Esophagus muscularis mucosa (tissue), 4 donors: ENCODE results near the gene FRZB. TPM values are rescaled to one million over a fixed set of nuclear protein-coding genes. Genes with fewer than 3 reads are reported as not detected.

ENCODE experiments used
- DNase-seq: peaks from one replicate; pipeline ENCODE4 v3.0.0-alpha.2; 2017; ENCODE audit errors: extremely low spot score
- H3K27ac ChIP-seq, 4 donors: fragments of 200-600 bp; sonication (generic); replicated peaks in 1 of 4; 1 replicate in 3 of 4; 2 replicates in 1 of 4; pipeline ENCODE4 v1.5.1; 2016 to 2019; ENCODE audit warnings: mild to moderate bottlenecking in 1 of 4
- H3K27me3 ChIP-seq, 4 donors: fragments of 200-600 bp; sonication (generic); one replicate each; pipeline versions ENCODE4 v1.5.1 to v1.6.0; 2016 to 2019
- H3K36me3 ChIP-seq, 4 donors: fragments of 200-600 bp; sonication (generic); one replicate each; pipeline ENCODE4 v1.5.1; 2016 to 2019
- H3K4me1 ChIP-seq, 4 donors: fragments of 200-600 bp; sonication (generic); one replicate each; pipeline ENCODE4 v1.5.1; 2016 to 2019
- H3K4me3 ChIP-seq, 4 donors: fragments of 200-600 bp; sonication (generic); 1 replicate in 2 of 4; 2 replicates in 2 of 4; pipeline ENCODE4 v1.5.1; 2016 to 2019; ENCODE audit warnings: mild to moderate bottlenecking in 4 of 4, moderate library complexity in 1 of 4
- H3K9me3 ChIP-seq, 4 donors: fragments of 200-600 bp; sonication (generic); 1 replicate in 3 of 4; 2 replicates in 1 of 4; pipeline ENCODE4 v1.5.1; 2016 to 2019
- CTCF ChIP-seq, 3 experiments: fragments of 200-600 bp in 2 of 3; fragments of 450-650 bp in 1 of 3; sonication (generic) in 2 of 3; IDR thresholded peaks; one replicate each; pipeline ENCODE4 v1.5.1; 2017 to 2019; ENCODE audit warnings: antibody characterized with exemption in 3 of 3, mild to moderate bottlenecking in 2 of 3, moderate library complexity in 1 of 3
- EP300 ChIP-seq: sonication (generic); formaldehyde crosslinking; IDR thresholded peaks from one replicate; pipeline ENCODE4 v1.6.1; 2017; ENCODE audit warnings: antibody characterized with exemption
- POLR2A ChIP-seq: fragments of 450-650 bp; IDR thresholded peaks from one replicate; pipeline ENCODE4 v1.6.1; 2017; ENCODE audit warnings: antibody characterized with exemption, moderate library complexity, mild to moderate bottlenecking, low read depth
- POLR2AphosphoS5 ChIP-seq, 2 donors: sonication (generic); formaldehyde crosslinking; IDR thresholded peaks; one replicate each; pipeline ENCODE4 v1.6.1; 2017; ENCODE audit warnings: antibody characterized with exemption in 2 of 2
- WGBS: methylation state at CpG from one replicate; pipeline ENCODE4 v1.1.5; 2018; 5-methylcytosine and 5-hydroxymethylcytosine counted together
- intact Hi-C: fragments of 100-400 bp; cut with DNase I; formaldehyde crosslinking; loops from one replicate; pipeline ENCODE4 v1.15.1; 2023
- total RNA-seq, 4 donors: library from RNA; depleted of rRNA; stranded (reverse); fragments of >200 nt; gene quantifications; one replicate each; pipeline versions ENCODE4 v1.1.0 to v1.2.1, GENCODE V29; 2016

FRZB gene
- total RNA-seq, 4 donors from 2014 or later = 10.1 to 46.9 (median 13.1) TPM

GRCh38 chr2:182911813-182912517 lies 45.5 kb upstream of the FRZB start:
- intact Hi-C loops = no loop called here
- no peak for TF ChIP-seq CTCF (IDR thresholded peaks at IDR 0.05)
- no peak for TF ChIP-seq POLR2AphosphoS5 (IDR thresholded peaks at IDR 0.05)
- TF ChIP-seq EP300 = no peak
- no peak for TF ChIP-seq POLR2A
- H3K27me3 ChIP-seq = no peaks in the 10 kb centered on the region
- peaks cover 0 to 41% (median 22%) of the 10 kb centered on the region in 4 donors for H3K36me3 ChIP-seq
- DNase-seq = no peak
- peak overlapping the region in 1 of 4 donors; percentile 8 for H3K27ac ChIP-seq
- H3K4me1 ChIP-seq = peaks cover 8 to 65% (median 37%) of the 10 kb centered on the region in 4 donors
- no peak overlapping the region for H3K4me3 ChIP-seq
- H3K9me3 ChIP-seq = no peaks in the 10 kb centered on the region
- 65% methylated on average over 2 of the region's 2 CpGs for WGBS

- Histone ChIP-seq H3K9me3 (no peaks in the 10 kb centered on the region), H3K27me3 (no peaks in the 10 kb centered on the region), H3K27ac (no peak overlapping the region), H3K36me3 (peaks cover 0 to 34% (median 20%) of the 10 kb centered on the region in 4 donors), H3K4me1 (peaks cover 5 to 55% (median 33%) of the 10 kb centered on the region in 4 donors), H3K4me3 (no peak overlapping the region)
- WGBS = 100% methylated on average over 1 of the region's 1 CpG
- no peak for DNase-seq
- intact Hi-C loops = no loop called here
- TF ChIP-seq POLR2A = no peak
- no peak for TF ChIP-seq CTCF (IDR thresholded peaks at IDR 0.05)
- TF ChIP-seq POLR2AphosphoS5 (IDR thresholded peaks at IDR 0.05) = no peak
- TF ChIP-seq EP300 = no peak
Measured at GRCh38 chr2:182910965-182911364, 44.5 kb upstream of the FRZB start.

- Histone ChIP-seq H3K27ac (no peak overlapping the region), H3K9me3 (no peaks in the 10 kb centered on the region), H3K4me1 (peaks cover 0 to 42% (median 7%) of the 10 kb centered on the region in 4 donors), H3K36me3 (peaks cover 0 to 13% (median 6%) of the 10 kb centered on the region in 4 donors), H3K27me3 (no peaks in the 10 kb centered on the region), H3K4me3 (no peak overlapping the region)
- intact Hi-C loops = no loop called here
- 75% methylated on average over 7 of the region's 7 CpGs for WGBS
- TF ChIP-seq POLR2A (no peak), EP300 (no peak)
- DNase-seq = no peak
Measured at GRCh38 chr2:182907081-182907830, 40.8 kb upstream of the FRZB start.

GRCh38 chr2:182906454-182906853 lies 40.0 kb upstream of the FRZB start:
- H3K4me1 ChIP-seq = peaks cover 0 to 34% (median 2%) of the 10 kb centered on the region in 4 donors
- intact Hi-C loops = no loop called here
- no peak overlapping the region for H3K27ac ChIP-seq
- H3K27me3 ChIP-seq = no peaks in the 10 kb centered on the region
- no peak for DNase-seq
- H3K4me3 ChIP-seq = no peak overlapping the region
- no peaks in the 10 kb centered on the region for H3K9me3 ChIP-seq
- no peak for TF ChIP-seq POLR2A
- no peak for TF ChIP-seq CTCF (IDR thresholded peaks at IDR 0.05)
- no peak for TF ChIP-seq POLR2AphosphoS5 (IDR thresholded peaks at IDR 0.05)
- TF ChIP-seq EP300 = no peak
- H3K36me3 ChIP-seq = peaks cover 0 to 12% (median 5%) of the 10 kb centered on the region in 4 donors

- intact Hi-C loops = no loop called here
- H3K36me3 ChIP-seq = peaks cover 0 to 2% (median 0%) of the 10 kb centered on the region in 4 donors
- H3K4me3 ChIP-seq = no peak overlapping the region
- no peak for TF ChIP-seq CTCF (IDR thresholded peaks at IDR 0.05)
- no peak for TF ChIP-seq POLR2A
- TF ChIP-seq EP300 = no peak
- no peak for TF ChIP-seq POLR2AphosphoS5 (IDR thresholded peaks at IDR 0.05)
- H3K4me1 ChIP-seq = peaks cover 0 to 28% (median 2%) of the 10 kb centered on the region in 4 donors
- no peaks in the 10 kb centered on the region for H3K9me3 ChIP-seq
- WGBS = 95% methylated on average over 1 of the region's 1 CpG
- no peak for DNase-seq
- H3K27me3 ChIP-seq = no peaks in the 10 kb centered on the region
- H3K27ac ChIP-seq = no peak overlapping the region
Measured at GRCh38 chr2:182904844-182905243, 38.4 kb upstream of the FRZB start.
